ENCODE measurements around the gene SBK3. TPM values are rescaled to one million over a fixed set of nuclear protein-coding genes. Genes with fewer than 3 reads are reported as not detected.
A peak's percentile ranks its signal among the peaks of the same experiment; 100 is the strongest.
"Not testable (repeated sequence)": the region's sequence is repeated elsewhere in the genome, so short reads cannot be mapped to it uniquely, and the experiment has no call there.

The SBK3 gene
- polyA plus RNA-seq, 1 donor = 0.58 TPM

- no peak for DNase-seq
Observed at GRCh38 chr19:55520691-55521292, 24.6 kb downstream of the SBK3 start.

GRCh38 chr19:55519451-55520311 is 25.7 kb downstream of the SBK3 start:
- no peak for DNase-seq

GRCh38 chr19:55516878-55517620 is 28.3 kb downstream of the SBK3 start:
- peak; percentile 86 for DNase-seq

GRCh38 chr19:55508120-55508519 is 37.2 kb downstream of the SBK3 start:
- DNase-seq = no peak

- DNase-seq = no peak
Observed at GRCh38 chr19:55504981-55505380, 40.4 kb downstream of the SBK3 start.

- DNase-seq = no peak
Observed at GRCh38 chr19:55504252-55504603, 41.1 kb downstream of the SBK3 start.

GRCh38 chr19:55503502-55504251 is 41.7 kb downstream of the SBK3 start:
- DNase-seq = peak; percentile 89

GRCh38 chr19:55503157-55503501 is 42.2 kb downstream of the SBK3 start:
- DNase-seq = no peak

- DNase-seq = no peak
Observed at GRCh38 chr19:55502197-55502952, 43.0 kb downstream of the SBK3 start.

- DNase-seq = no peak
Observed at GRCh38 chr19:55500368-55500952, 44.9 kb downstream of the SBK3 start.

- DNase-seq = no peak
Observed at GRCh38 chr19:55498246-55498840, 47.0 kb downstream of the SBK3 start.

GRCh38 chr19:55497763-55498162 is 47.6 kb downstream of the SBK3 start:
- DNase-seq = no peak

GRCh38 chr19:55496820-55497219 is 48.5 kb downstream of the SBK3 start:
- not testable (repeated sequence) for DNase-seq

GRCh38 chr19:55495646-55496349 is 49.5 kb downstream of the SBK3 start:
- DNase-seq = no peak

- no peak for DNase-seq
Observed at GRCh38 chr19:55494172-55494761, 51.1 kb downstream of the SBK3 start.

- DNase-seq = no peak
Observed at GRCh38 chr19:55493645-55494171, 51.6 kb downstream of the SBK3 start.

GRCh38 chr19:55493052-55493644 is 52.2 kb downstream of the SBK3 start:
- no peak for DNase-seq

GRCh38 chr19:55492362-55492944 is 52.9 kb downstream of the SBK3 start:
- DNase-seq = no peak
